Measurements from ENCODE around the gene ERG. TPM values are rescaled to one million over a fixed set of nuclear protein-coding genes. Genes with fewer than 3 reads are reported as not detected.
A peak's percentile ranks its signal among the peaks of the same experiment; 100 is the strongest.

Gene ERG
- total RNA-seq, 1 experiment from 2014 or later = 4.4 TPM

GRCh38 chr21:38396325-38396724, 102.0 kb downstream of the ERG start:
- no peak for DNase-seq
- no peaks in the 10 kb centered on the region for H3K27me3 ChIP-seq
- H3K4me3 ChIP-seq = no peak overlapping the region
- no peaks in the 10 kb centered on the region for H3K9me3 ChIP-seq
- H3K36me3 ChIP-seq = peaks cover 3% of the 10 kb centered on the region; the same call in 1 of the 2 replicates

- H3K36me3 ChIP-seq = peaks cover 3% of the 10 kb centered on the region; the same call in 1 of the 2 replicates
- H3K9me3 ChIP-seq = no peaks in the 10 kb centered on the region
- no peaks in the 10 kb centered on the region for H3K27me3 ChIP-seq
- DNase-seq = no peak
- H3K4me3 ChIP-seq = no peak overlapping the region
Measured at GRCh38 chr21:38395581-38395980, 102.7 kb downstream of the ERG start.

- no peak overlapping the region for H3K4me3 ChIP-seq
- H3K9me3 ChIP-seq = no peaks in the 10 kb centered on the region
- no peak for DNase-seq
- no peaks in the 10 kb centered on the region for H3K27me3 ChIP-seq
- H3K36me3 ChIP-seq = peaks cover 6% of the 10 kb centered on the region; the same call in 1 of the 2 replicates
Measured at GRCh38 chr21:38392661-38393060, 105.6 kb downstream of the ERG start.

- DNase-seq = no peak
- Histone ChIP-seq H3K36me3 (peaks cover 5% of the 10 kb centered on the region; the same call in 1 of the 2 replicates), H3K9me3 (no peaks in the 10 kb centered on the region), H3K27me3 (no peaks in the 10 kb centered on the region), H3K4me3 (no peak overlapping the region)
Measured at GRCh38 chr21:38389896-38390295, 108.4 kb downstream of the ERG start.

GRCh38 chr21:38389354-38389676, 109.0 kb downstream of the ERG start:
- no peaks in the 10 kb centered on the region for H3K9me3 ChIP-seq
- H3K27me3 ChIP-seq = no peaks in the 10 kb centered on the region

GRCh38 chr21:38388647-38389353, 109.5 kb downstream of the ERG start:
- Histone ChIP-seq H3K4me3 (no peak overlapping the region), H3K9me3 (no peaks in the 10 kb centered on the region), H3K27me3 (no peaks in the 10 kb centered on the region), H3K36me3 (peaks cover 3% of the 10 kb centered on the region; the same call in 1 of the 2 replicates)
- no peak for DNase-seq

More at GRCh38 chr21:38389354-38389676, 109.0 kb downstream of the ERG start:
- no peak for DNase-seq
- H3K36me3 ChIP-seq = peaks cover 3% of the 10 kb centered on the region; the same call in 1 of the 2 replicates
- H3K4me3 ChIP-seq = no peak overlapping the region

- H3K27me3 ChIP-seq = no peaks in the 10 kb centered on the region
- H3K4me3 ChIP-seq = no peak overlapping the region
- peaks cover 3% of the 10 kb centered on the region for H3K36me3 ChIP-seq
- H3K9me3 ChIP-seq = no peaks in the 10 kb centered on the region
- DNase-seq = no peak
Measured at GRCh38 chr21:38388203-38388602, 110.1 kb downstream of the ERG start.

- H3K36me3 ChIP-seq = peaks cover 3% of the 10 kb centered on the region
- DNase-seq = no peak
- no peaks in the 10 kb centered on the region for H3K27me3 ChIP-seq
- no peaks in the 10 kb centered on the region for H3K9me3 ChIP-seq
- H3K4me3 ChIP-seq = no peak overlapping the region
Measured at GRCh38 chr21:38386967-38387366, 111.3 kb downstream of the ERG start.

GRCh38 chr21:38385427-38386175, 112.7 kb downstream of the ERG start:
- peaks cover 3% of the 10 kb centered on the region for H3K36me3 ChIP-seq
- no peaks in the 10 kb centered on the region for H3K27me3 ChIP-seq
- H3K4me3 ChIP-seq = no peak overlapping the region
- DNase-seq = no peak
- no peaks in the 10 kb centered on the region for H3K9me3 ChIP-seq

- H3K9me3 ChIP-seq = no peaks in the 10 kb centered on the region
- H3K4me3 ChIP-seq = no peak overlapping the region
- H3K27me3 ChIP-seq = no peaks in the 10 kb centered on the region
- no peak for DNase-seq
- peaks cover 3% of the 10 kb centered on the region for H3K36me3 ChIP-seq
Measured at GRCh38 chr21:38384675-38385426, 113.4 kb downstream of the ERG start.

- Histone ChIP-seq H3K9me3 (no peaks in the 10 kb centered on the region), H3K4me3 (no peak overlapping the region), H3K36me3 (peaks cover 3% of the 10 kb centered on the region), H3K27me3 (no peaks in the 10 kb centered on the region)
- no peak for DNase-seq
Measured at GRCh38 chr21:38384238-38384560, 114.1 kb downstream of the ERG start.

- no peaks in the 10 kb centered on the region for H3K9me3 ChIP-seq
- H3K27me3 ChIP-seq = no peaks in the 10 kb centered on the region
- no peak for DNase-seq
- no peak overlapping the region for H3K4me3 ChIP-seq
- peaks cover 3% of the 10 kb centered on the region for H3K36me3 ChIP-seq
Measured at GRCh38 chr21:38383411-38384237, 114.7 kb downstream of the ERG start.

GRCh38 chr21:38380481-38381137, 117.7 kb downstream of the ERG start:
- no peaks in the 10 kb centered on the region for H3K9me3 ChIP-seq
- no peak for DNase-seq
- H3K4me3 ChIP-seq = no peak overlapping the region

GRCh38 chr21:38379147-38379546, 119.1 kb downstream of the ERG start:
- no peaks in the 10 kb centered on the region; the same call in none of the 2 replicates for H3K36me3 ChIP-seq
- DNase-seq = no peak

More at GRCh38 chr21:38380481-38381137, 117.7 kb downstream of the ERG start:
- no peaks in the 10 kb centered on the region; the same call in none of the 2 replicates for H3K36me3 ChIP-seq
- no peaks in the 10 kb centered on the region for H3K27me3 ChIP-seq

GRCh38 chr21:38377165-38378088, 120.8 kb downstream of the ERG start:
- Histone ChIP-seq H3K9me3 (no peaks in the 10 kb centered on the region), H3K27me3 (no peaks in the 10 kb centered on the region), H3K4me3 (no peak overlapping the region), H3K36me3 (no peaks in the 10 kb centered on the region; the same call in 1 of the 2 replicates)
- peak; percentile 53 for DNase-seq

More at GRCh38 chr21:38379147-38379546, 119.1 kb downstream of the ERG start:
- Histone ChIP-seq H3K9me3 (no peaks in the 10 kb centered on the region), H3K4me3 (no peak overlapping the region), H3K27me3 (no peaks in the 10 kb centered on the region)
